Spinal cord (tissue), 10 donors: ENCODE results near the gene MGMT. TPM values are rescaled to one million over a fixed set of nuclear protein-coding genes. Genes with fewer than 3 reads are reported as not detected.

Source experiments
- DNase-seq, 6 donors: peaks; one replicate each; pipeline versions ENCODE4 v3.0.0 to v3.0.0-alpha.2; 2013 to 2015; ENCODE audit warnings: low spot score in 6 of 6, low read depth in 4 of 6
- H3K27ac ChIP-seq: one replicate; pipeline ENCODE4 v1.5.1; 2013; ENCODE audit warnings: low read depth, low read length, control low read depth
- H3K27me3 ChIP-seq: one replicate; pipeline ENCODE4 v1.6.1; 2013; ENCODE audit warnings: low read length; ENCODE audit not compliant: control insufficient read depth, insufficient read depth
- H3K36me3 ChIP-seq: one replicate; pipeline ENCODE4 v1.6.1; 2013; ENCODE audit warnings: low read length; ENCODE audit not compliant: control insufficient read depth, insufficient read depth
- H3K4me1 ChIP-seq: one replicate; pipeline ENCODE4 v1.6.1; 2013; ENCODE audit warnings: low read length; ENCODE audit not compliant: control insufficient read depth, insufficient read depth
- H3K4me3 ChIP-seq: one replicate; pipeline ENCODE4 v1.5.1; 2013; ENCODE audit warnings: low read depth, low read length, control low read depth
- H3K9me3 ChIP-seq: one replicate; pipeline ENCODE4 v1.6.1; 2013; ENCODE audit warnings: low read length; ENCODE audit not compliant: control insufficient read depth, insufficient read depth
- WGBS: methylation state at CpG from one replicate; pipeline ENCODE4 v1.1.5; 2013; ENCODE audit warnings: missing lambda C conversion rate; ENCODE audit not compliant: insufficient coverage; 5-methylcytosine and 5-hydroxymethylcytosine counted together
- polyA plus RNA-seq, 2 donors: library from polyadenylated mRNA; unstranded; fragments of 120-200 nt; gene quantifications; one replicate each; pipeline ENCODE4 v1.2.1, GENCODE V29; 2013; ENCODE audit not compliant: insufficient read length in 2 of 2
- total RNA-seq, 2 donors: library from RNA; depleted of rRNA in 1 of 2; stranded (reverse); fragments of 120-200 nt in 1 of 2; fragments of >200 nt in 1 of 2; gene quantifications; one replicate each; pipeline versions ENCODE4 v1.2.3 to v1.2.4, GENCODE V29; 2013 to 2014
- donor health status: healthy.

MGMT gene
- total and polyA plus RNA-seq, 4 donors: 10.4 to 31.9 (median 13.7) TPM

DNA sequence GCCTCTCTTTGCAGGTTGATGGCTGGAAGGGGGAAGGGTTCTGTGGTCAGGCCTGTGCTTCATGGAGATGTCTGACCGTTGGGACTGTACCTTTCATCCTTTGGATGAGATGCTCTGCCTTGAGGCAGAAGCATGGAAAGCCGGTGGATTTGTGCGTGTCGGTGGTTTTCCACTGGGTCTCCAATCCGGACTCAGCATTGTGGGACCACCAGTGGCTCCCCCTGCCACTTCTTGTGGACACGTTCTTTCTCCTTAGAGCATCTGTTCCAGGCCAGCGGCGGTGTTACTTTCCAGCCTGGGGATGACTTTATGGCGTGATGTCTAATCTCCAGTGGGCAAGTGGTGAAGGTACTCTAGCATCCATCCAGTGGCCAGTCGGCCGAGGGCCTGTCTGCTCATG, 178.4 kb downstream of the MGMT start:
- Histone ChIP-seq H3K4me1 (peaks cover 8% of the 10 kb centered on the region), H3K27me3 (no peaks in the 10 kb centered on the region), H3K4me3 (no peak overlapping the region), H3K27ac (no peak overlapping the region), H3K9me3 (no peaks in the 10 kb centered on the region), H3K36me3 (no peaks in the 10 kb centered on the region)
- WGBS: 96% methylated on average over 11 of the region's 11 CpGs
- DNase-seq: no peak

GRCh38 chr10:129646973-129647372, 179.9 kb downstream of the MGMT start:
- no peak overlapping the region for H3K27ac ChIP-seq
- peak in 1 of 6 donors; percentile 82 for DNase-seq
- WGBS: 59% methylated on average over 17 of the region's 17 CpGs
- no peaks in the 10 kb centered on the region for H3K27me3 ChIP-seq
- no peak overlapping the region for H3K4me3 ChIP-seq
- H3K4me1 ChIP-seq: peaks cover 11% of the 10 kb centered on the region
- H3K9me3 ChIP-seq: no peaks in the 10 kb centered on the region
- H3K36me3 ChIP-seq: peaks cover under 1% of the 10 kb centered on the region

GRCh38 chr10:129647590-129647989, 180.5 kb downstream of the MGMT start:
- Histone ChIP-seq H3K36me3 (peaks cover 7% of the 10 kb centered on the region), H3K4me1 (peaks cover 13% of the 10 kb centered on the region), H3K9me3 (no peaks in the 10 kb centered on the region), H3K27me3 (no peaks in the 10 kb centered on the region), H3K4me3 (no peak overlapping the region), H3K27ac (no peak overlapping the region)
- WGBS: no CpG with 5 or more reads among the region's 4 CpGs
- peak in 1 of 6 donors; percentile 81 for DNase-seq

DNA sequence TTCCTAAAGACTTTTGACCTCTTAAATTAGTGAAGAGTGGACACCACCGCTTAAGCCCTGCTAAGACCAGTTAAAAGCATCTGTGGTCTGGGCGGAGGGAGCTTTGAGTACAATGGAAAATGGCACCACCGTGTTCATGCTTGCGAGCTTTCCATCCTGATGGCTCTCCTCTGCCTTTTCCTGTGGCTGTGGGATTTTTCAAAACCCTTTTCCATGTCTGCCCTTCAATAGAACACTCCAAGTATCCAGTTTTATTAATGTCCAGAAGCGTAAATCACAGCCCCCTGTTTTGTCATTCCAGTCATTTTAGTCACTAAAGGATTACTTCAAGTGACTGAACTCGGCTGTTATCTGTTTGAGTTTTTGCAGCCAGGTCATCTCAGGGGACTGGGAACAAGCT, 181.8 kb downstream of the MGMT start:
- H3K27ac ChIP-seq: no peak overlapping the region
- 71% methylated on average over 6 of the region's 6 CpGs for WGBS
- no peak overlapping the region for H3K4me3 ChIP-seq
- no peaks in the 10 kb centered on the region for H3K9me3 ChIP-seq
- peaks cover 16% of the 10 kb centered on the region for H3K4me1 ChIP-seq
- no peaks in the 10 kb centered on the region for H3K27me3 ChIP-seq
- DNase-seq: no peak
- H3K36me3 ChIP-seq: peaks cover 7% of the 10 kb centered on the region

DNA sequence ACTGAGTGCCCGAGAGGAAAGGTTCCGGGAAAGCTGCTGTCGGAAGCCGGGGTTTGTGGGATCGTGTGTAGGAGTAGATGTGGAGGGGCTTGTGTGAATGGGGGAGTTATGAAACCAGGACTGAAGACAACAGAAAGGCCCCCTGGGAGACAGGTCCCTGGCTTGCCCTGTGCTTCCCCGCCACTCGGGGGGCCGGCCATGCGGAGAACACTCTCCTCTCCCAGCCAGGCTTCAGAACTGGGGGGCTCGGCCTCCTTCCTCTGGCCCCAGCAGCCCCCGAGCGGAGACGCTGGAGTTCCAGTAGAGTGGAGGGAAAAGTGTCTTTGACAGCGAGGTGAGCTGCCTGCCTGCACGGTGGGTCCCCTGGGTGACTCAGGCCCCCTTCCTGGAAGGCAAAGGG, 185.0 kb downstream of the MGMT start:
- DNase-seq: no peak
- peaks cover 7% of the 10 kb centered on the region for H3K36me3 ChIP-seq
- H3K4me3 ChIP-seq: no peak overlapping the region
- no peak overlapping the region for H3K27ac ChIP-seq
- H3K9me3 ChIP-seq: no peaks in the 10 kb centered on the region
- H3K27me3 ChIP-seq: no peaks in the 10 kb centered on the region
- 95% methylated on average over 8 of the region's 15 CpGs for WGBS
- peaks cover 11% of the 10 kb centered on the region for H3K4me1 ChIP-seq

GRCh38 chr10:129652521-129653201, 185.6 kb downstream of the MGMT start:
- WGBS: 86% methylated on average over 20 of the region's 22 CpGs
- H3K36me3 ChIP-seq: peaks cover 7% of the 10 kb centered on the region
- no peak overlapping the region for H3K4me3 ChIP-seq
- no peaks in the 10 kb centered on the region for H3K27me3 ChIP-seq
- no peaks in the 10 kb centered on the region for H3K9me3 ChIP-seq
- H3K27ac ChIP-seq: no peak overlapping the region
- H3K4me1 ChIP-seq: peaks cover 8% of the 10 kb centered on the region
- DNase-seq: no peak

DNA sequence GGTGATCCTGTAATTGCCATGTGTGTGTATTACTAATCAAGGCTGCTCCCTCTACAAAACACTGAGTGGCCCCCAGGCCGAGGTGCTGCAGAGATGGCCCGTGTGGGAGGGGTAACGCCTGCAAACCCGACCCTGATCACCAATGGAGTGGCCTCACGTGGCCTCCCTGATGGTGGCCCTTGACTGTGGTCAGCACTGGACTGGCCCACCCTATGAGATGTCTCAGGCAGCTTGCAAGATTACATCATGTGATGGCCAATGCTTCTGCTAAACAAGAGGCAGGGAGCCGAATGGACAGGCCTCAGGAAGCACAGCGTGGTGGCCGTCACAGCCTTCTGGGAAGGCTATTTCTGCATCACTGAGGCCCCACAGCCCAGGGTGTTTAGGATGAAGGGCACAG, 186.4 kb downstream of the MGMT start:
- Histone ChIP-seq H3K9me3 (no peaks in the 10 kb centered on the region), H3K27ac (no peak overlapping the region), H3K27me3 (no peaks in the 10 kb centered on the region), H3K4me3 (no peak overlapping the region), H3K4me1 (peaks cover 8% of the 10 kb centered on the region), H3K36me3 (peaks cover 7% of the 10 kb centered on the region)
- no peak for DNase-seq
- WGBS: 91% methylated on average over 8 of the region's 8 CpGs

- no peaks in the 10 kb centered on the region for H3K27me3 ChIP-seq
- H3K4me3 ChIP-seq: no peak overlapping the region
- no peak for DNase-seq
- peaks cover 8% of the 10 kb centered on the region for H3K4me1 ChIP-seq
- 100% methylated on average over 7 of the region's 11 CpGs for WGBS
- H3K9me3 ChIP-seq: no peaks in the 10 kb centered on the region
- peaks cover 7% of the 10 kb centered on the region for H3K36me3 ChIP-seq
- no peak overlapping the region for H3K27ac ChIP-seq
Observed at GRCh38 chr10:129653861-129654260, 186.8 kb downstream of the MGMT start.

GRCh38 chr10:129654461-129654860, 187.4 kb downstream of the MGMT start:
- Histone ChIP-seq H3K4me3 (no peak overlapping the region), H3K36me3 (peaks cover 7% of the 10 kb centered on the region), H3K4me1 (peaks cover 8% of the 10 kb centered on the region), H3K27ac (no peak overlapping the region), H3K27me3 (no peaks in the 10 kb centered on the region), H3K9me3 (no peaks in the 10 kb centered on the region)
- DNase-seq: no peak
- 96% methylated on average over 3 of the region's 7 CpGs for WGBS

GRCh38 chr10:129655007-129655678, 188.1 kb downstream of the MGMT start:
- peaks cover 8% of the 10 kb centered on the region for H3K4me1 ChIP-seq
- no peaks in the 10 kb centered on the region for H3K27me3 ChIP-seq
- DNase-seq: no peak
- H3K9me3 ChIP-seq: no peaks in the 10 kb centered on the region
- 61% methylated on average over 19 of the region's 22 CpGs for WGBS
- no peak overlapping the region for H3K4me3 ChIP-seq
- peaks cover 7% of the 10 kb centered on the region for H3K36me3 ChIP-seq
- no peak overlapping the region for H3K27ac ChIP-seq
